Superior temporal gyrus (tissue), 1 donor: ENCODE measurements around the gene MPL.
A peak's percentile ranks its signal among the peaks of the same experiment; 100 is the strongest.
"Not testable (repeated sequence)": the region's sequence is repeated elsewhere in the genome, so short reads cannot be mapped to it uniquely, and the experiment has no call there.

Source experiments
- DNase-seq: peaks from one replicate; pipeline ENCODE4 v3.0.0-alpha.2; 2016; ENCODE audit errors: extremely low spot score

Gene MPL

GRCh38 chr1:43354936-43355335 is 17.3 kb downstream of the MPL start:
- DNase-seq: no peak

GRCh38 chr1:43357251-43357650 is 19.6 kb downstream of the MPL start:
- no peak for DNase-seq

DNA sequence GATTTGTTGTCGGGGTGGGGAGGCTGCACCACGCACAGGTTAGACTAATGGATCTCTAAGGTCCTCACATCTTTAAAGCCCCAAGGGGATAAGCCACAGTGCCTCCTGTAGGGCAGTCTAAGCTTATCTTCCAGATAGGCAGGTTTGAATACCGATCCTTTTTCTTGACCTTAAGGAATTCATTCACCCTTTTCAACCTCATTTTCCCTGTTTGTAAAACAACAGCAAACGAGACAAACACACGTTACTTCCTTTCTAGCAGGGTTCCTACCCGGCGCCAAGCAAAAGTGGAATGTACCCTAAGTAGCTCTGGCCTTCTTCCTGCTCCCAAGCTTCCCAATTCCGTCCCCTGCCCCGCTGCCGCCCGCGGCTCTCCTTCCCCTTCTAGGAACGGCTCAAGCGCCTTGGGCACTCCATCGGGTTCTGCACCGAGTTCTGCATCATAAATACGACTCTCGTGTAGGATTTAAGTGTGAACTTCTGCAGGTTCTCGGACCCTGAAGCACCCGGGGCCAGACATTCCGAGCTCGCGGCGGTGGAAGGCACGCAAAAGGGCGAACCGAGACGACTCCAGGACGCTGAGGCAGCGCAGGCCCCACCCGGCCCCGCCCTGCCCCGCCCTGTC is 20.6 kb downstream of the MPL start:
- peak; percentile 60 for DNase-seq

DNA sequence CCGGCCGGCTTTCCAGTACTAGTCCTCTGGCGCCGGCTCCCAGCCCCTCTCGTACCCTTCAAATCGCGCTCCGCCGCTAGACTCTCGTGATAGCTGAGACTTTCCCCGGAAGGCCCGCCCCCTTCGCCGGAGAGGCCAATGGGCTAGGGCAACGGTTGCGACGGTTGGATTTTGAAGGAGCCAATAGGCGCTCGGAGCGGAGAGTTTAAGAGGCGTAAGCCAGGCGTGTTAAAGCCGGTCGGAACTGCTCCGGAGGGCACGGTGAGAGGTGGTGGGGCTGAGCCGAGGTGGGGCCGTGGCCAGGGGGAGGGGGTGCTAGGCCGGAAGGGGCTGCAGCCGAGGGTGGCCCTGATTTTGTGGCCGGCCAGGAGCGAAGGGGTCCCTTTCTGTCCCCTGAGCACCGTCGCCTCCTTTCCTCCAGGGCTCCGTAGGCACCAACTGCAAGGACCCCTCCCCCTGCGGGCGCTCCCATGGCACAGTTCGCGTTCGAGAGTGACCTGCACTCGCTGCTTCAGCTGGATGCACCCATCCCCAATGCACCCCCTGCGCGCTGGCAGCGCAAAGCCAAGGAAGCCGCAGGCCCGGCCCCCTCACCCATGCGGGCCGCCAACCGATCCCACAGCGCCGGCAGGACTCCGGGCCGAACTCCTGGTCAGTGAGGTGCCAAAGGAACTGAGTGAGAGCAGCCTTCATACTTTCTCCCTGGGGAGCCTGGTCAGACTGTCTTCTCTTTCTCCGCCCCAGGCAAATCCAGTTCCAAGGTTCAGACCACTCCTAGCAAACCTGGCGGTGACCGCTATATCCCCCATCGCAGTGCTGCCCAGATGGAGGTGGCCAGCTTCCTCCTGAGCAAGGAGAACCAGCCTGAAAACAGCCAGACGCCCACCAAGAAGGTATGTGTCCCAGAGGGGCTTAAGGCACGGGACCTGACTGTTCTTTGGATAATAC is 21.4 kb downstream of the MPL start, which contains the start of gene CDC20:
CDC20 (plus strand) TSS at position 236 of the 948 bp plus-strand sequence; CDS start at position 471, 235 bp downstream.
- DNase-seq: peak; percentile 99

- no peak for DNase-seq
These were observed 22.1 kb downstream of the MPL start for GRCh38 chr1:43359696-43360095.

GRCh38 chr1:43360616-43361015 is 23.0 kb downstream of the MPL start:
- DNase-seq: no peak

- DNase-seq: no peak
These were observed 25.8 kb downstream of the MPL start for GRCh38 chr1:43363283-43363934.

DNA sequence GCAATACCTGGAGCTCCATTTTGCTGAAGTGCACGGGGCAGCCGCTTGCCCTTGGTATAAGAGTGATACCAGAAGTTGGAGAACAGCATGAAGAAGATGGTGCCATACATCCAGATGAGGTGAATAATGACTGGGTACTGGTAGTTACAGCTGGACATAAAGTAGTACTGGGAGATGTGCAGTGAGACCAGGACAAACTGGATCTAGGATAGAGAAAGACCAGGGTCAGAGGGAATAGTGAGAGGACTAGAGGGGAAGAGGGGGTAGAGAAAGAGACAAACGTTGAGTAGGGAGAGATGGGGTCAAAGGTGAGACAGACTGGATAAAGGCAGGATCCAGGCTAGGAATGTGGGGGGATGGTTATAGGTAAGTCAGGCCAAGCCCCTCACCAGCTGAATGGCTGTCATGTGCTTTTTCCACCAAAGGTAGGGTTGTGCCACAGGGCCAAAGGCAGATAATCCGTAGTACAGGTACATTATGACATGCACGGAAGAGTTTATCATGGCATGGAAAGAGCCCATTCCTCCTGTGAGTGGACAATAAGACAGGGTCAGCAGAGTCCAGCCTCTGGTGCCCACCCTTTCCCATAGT is 26.4 kb downstream of the MPL start:
- no peak for DNase-seq

GRCh38 chr1:43365678-43366077 is 28.1 kb downstream of the MPL start:
- no peak for DNase-seq

DNA sequence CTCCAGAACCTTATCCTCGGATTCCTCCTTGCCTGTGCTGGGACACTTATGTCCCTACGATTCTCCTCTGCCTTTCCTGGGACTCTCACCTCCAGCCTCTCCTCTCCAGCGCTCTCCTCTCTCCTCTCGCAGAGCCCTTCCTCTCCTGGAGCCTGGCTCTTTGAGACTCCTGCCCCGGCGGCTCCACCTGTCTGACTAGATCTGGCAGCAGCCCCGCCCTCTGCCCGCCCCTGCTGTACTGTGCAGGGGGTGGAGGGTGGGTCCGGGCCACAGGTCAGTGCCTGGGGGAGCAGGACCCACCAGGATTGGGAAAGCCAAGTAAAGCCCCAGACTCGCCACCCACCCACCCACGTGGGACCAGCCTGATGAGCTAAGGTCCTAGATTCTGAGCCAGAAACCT is 28.6 kb downstream of the MPL start:
- DNase-seq: no peak

DNA sequence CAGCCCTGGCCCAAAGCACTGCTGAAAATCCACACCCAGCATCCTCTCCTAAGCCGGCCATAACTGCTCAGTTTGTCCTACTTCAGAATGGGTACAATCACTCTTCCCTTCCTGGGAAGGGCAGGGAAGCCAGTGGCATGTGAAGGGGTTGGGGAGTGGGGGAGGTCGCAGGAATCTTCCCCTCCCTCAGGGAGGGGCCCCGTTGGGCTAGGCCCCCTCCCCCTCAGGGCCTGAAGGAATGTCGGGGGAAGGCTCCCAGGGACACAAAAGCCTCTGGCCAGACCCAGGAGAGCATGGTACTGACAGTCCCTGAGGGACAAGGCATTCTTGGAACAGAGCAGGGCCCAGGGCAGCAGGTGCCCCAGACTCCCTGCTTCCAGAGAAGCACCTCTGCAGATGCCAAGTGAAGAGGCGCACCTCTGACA is 29.0 kb downstream of the MPL start:
- DNase-seq: no peak

DNA sequence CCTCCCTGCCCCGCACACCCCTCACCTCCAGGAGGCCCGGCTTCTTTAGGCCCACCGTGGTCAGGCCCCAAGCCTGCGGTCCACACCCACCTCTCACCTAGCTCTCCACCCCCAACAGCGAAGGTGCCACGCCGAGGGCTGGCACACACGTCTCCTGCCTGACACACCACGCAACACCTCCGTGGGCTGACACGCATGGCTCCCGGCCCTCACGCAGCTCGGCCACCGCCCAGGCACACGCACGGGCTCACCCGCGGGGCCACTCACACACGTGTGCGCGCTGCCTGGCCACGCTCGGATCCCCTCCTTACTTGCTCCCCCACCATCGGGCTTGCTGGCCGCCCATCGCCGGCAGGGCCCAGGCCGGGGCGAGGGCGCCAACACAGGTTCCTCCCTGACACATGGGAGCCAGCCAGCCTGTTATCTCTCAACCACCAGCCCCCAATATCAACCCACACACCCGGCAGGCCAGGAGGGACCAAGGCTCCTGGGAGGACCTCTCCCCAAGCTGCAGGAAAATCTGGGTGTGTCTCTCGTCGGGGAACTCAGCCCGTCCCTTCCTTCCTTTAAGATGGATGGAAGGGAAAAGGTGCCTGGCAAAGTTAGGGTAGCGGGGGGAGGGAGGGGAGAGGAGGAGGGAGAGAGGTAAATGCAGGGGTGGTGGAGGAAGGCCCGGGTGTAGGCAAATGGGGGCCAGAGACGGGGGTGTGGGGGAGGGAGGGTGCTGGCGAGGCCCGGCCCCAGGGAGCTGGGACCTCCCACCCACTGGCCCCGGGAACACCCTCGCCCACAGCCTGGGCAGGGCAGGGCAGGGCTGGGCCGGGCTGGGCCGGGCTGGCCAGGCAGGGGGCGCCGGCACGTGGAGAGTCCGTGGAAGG is 29.6 kb downstream of the MPL start:
- no peak for DNase-seq

GRCh38 chr1:43367904-43368645 is 30.5 kb downstream of the MPL start, which contains the start of gene ELOVL1:
ELOVL1 (minus strand) TSS chr1:43368011; CDS start chr1:43365609, 2,402 bp downstream.
- peak; percentile 78 for DNase-seq

DNA sequence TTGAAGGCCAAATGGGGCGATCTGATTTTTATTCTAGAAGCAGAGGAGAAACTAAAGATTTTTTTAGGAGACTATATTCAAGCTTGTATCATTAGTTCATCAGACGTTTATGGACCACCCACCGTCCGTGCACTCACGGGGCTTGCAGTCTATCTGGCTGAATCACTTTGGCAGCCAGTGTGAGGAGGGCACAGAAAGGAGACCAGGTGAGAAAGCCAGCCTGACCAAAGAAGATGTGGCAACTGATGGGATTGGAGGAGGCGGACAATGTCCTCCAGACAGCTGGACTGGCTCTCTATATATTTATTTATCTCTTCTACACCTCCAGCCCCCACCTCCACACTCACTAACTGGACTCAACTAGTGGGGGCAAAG is 31.0 kb downstream of the MPL start:
- no peak for DNase-seq

DNA sequence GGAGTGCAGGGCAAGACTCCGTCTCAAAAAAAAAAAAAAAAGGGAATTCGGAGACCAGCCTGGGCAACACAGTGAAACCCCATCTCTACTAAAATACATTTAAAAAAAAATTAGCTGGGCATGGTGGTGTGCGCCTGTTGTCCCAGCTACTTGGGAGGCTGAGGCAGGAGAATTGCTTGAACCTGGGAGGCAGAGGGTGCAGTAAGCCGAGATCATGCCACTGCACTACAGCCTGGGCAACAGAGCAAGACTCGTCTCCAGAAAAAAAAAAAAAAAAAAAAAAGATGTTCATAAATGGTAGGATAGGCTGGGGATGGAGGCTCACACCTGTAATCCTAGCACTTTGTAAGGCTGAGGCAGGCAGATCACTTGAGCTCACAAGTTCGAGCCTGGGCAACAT is 32.2 kb downstream of the MPL start:
- not testable (repeated sequence) for DNase-seq

GRCh38 chr1:43370564-43370963 is 32.9 kb downstream of the MPL start:
- no peak for DNase-seq

DNA sequence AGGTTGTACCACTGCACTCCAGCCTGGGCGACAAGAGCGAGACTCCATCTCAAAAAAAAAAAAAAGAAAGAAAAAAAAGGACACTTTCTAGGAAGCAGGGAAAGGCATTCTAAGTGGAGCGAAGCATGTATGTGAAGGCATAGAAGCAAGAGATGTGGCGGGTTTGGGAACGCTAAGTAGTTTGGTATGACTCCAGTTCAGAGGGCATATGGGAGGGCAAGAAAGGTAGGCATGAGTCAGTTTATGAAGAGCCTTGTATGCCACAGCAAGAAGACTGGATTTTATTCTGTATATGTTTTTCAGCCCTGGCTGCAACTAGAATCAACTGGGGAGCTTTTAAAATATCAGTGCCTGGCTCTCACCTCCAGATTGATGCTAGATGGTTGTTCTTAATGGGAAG is 34.6 kb downstream of the MPL start:
- DNase-seq: no peak

- DNase-seq: no peak
These were observed 35.7 kb downstream of the MPL start for GRCh38 chr1:43373066-43373940.

DNA sequence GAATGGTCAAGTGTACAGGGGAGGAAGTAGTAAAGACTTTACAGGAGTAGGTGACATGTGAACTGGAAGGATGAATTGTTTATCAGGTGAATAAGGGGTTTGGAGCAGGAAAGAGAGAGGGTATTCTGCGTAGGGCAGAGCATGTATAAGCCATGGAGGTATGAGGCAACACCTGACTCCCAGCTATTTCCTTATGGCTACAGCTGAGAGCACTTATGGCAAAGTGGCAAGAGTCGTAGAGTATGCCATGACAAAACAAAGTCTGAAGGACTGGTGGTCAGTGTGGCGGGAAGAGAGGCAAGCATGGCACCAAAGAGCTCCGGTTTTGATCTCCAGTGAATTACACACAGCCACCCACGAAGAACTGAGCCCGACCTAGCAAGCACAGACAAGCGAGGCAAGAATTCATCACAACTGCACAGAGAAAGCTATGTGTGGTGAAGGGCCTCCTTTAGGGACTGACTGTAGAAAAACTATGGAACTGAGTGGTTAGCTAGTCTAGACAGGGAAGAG is 39.2 kb downstream of the MPL start:
- DNase-seq: no peak
